Neural cell (in vitro differentiated cells): ENCODE measurements around the gene CLCN5. TPM values are rescaled to one million over a fixed set of nuclear protein-coding genes. Genes with fewer than 3 reads are reported as not detected.

Experiments used
- H2AFZ ChIP-seq: fragments of 200-600, 300-800 bp; sonication (generic), shearing (Covaris generic); 2 replicates; pipeline ENCODE4 v1.6.0; 2014; ENCODE audit warnings: low read depth, mild to moderate bottlenecking, antibody characterized with exemption, low read length, moderate library complexity
- H3F3A ChIP-seq: fragments of 200-600 bp; shearing (Covaris generic); 2 replicates; pipeline ENCODE4 v1.6.1; 2016; ENCODE audit warnings: mild to moderate bottlenecking, moderate library complexity, mixed read lengths, antibody characterized with exemption, low read length; ENCODE audit not compliant: insufficient read depth, poor library complexity, severe bottlenecking
- H3K27ac ChIP-seq: fragments of 200-600, 300-800 bp; sonication (generic), shearing (Covaris generic); 2 replicates; pipeline ENCODE4 v1.5.1; 2014; ENCODE audit warnings: mild to moderate bottlenecking, low read length, moderate library complexity
- H3K27me3 ChIP-seq: fragments of 300-800, 200-600 bp; sonication (generic), shearing (Covaris generic); 2 replicates; pipeline ENCODE4 v1.6.0; 2014; ENCODE audit warnings: mild to moderate bottlenecking, low read depth, low read length, moderate library complexity; ENCODE audit not compliant: insufficient read depth
- H3K36me3 ChIP-seq: fragments of 300-800, 200-600 bp; sonication (generic), shearing (Covaris generic); 2 replicates; pipeline ENCODE4 v1.5.1; 2014; ENCODE audit warnings: mild to moderate bottlenecking, antibody characterized with exemption, low read length, moderate library complexity; ENCODE audit not compliant: insufficient read depth
- H3K4me2 ChIP-seq: fragments of 300-800, 200-600 bp; sonication (generic), shearing (Covaris generic); 2 replicates; pipeline ENCODE4 v1.6.0; 2014; ENCODE audit warnings: mild to moderate bottlenecking, low read length
- H3K4me3 ChIP-seq: fragments of 300-800, 200-600 bp; sonication (generic), shearing (Covaris generic); 2 replicates; pipeline ENCODE4 v1.5.1; 2014; ENCODE audit warnings: mild to moderate bottlenecking, low read length, moderate library complexity
- H3K79me2 ChIP-seq: fragments of 200-600 bp; shearing (Covaris generic); replicated peaks from 2 replicates; pipeline ENCODE4 v1.6.0; 2014; ENCODE audit warnings: mild to moderate bottlenecking, low read length, moderate library complexity; ENCODE audit not compliant: insufficient read depth
- H3K9ac ChIP-seq: fragments of 300-800, 200-600 bp; sonication (generic), shearing (Covaris generic); 2 replicates; pipeline ENCODE4 v1.6.1; 2016; ENCODE audit warnings: mild to moderate bottlenecking, low read length, mixed read lengths
- H3K9me2 ChIP-seq: fragments of 200-600 bp; shearing (Covaris generic); 2 replicates; pipeline ENCODE4 v1.6.1; 2016; ENCODE audit warnings: mild to moderate bottlenecking, low read length, mixed read lengths; ENCODE audit not compliant: insufficient read depth
- H3K9me3 ChIP-seq: fragments of 200-600, 300-800 bp; sonication (generic), shearing (Covaris generic); 2 replicates; pipeline ENCODE4 v1.6.1; 2016; ENCODE audit warnings: mild to moderate bottlenecking, mixed run types, low read length, moderate library complexity, mixed read lengths
- H4K20me1 ChIP-seq: fragments of 200-600 bp; shearing (Covaris generic); 2 replicates; pipeline ENCODE4 v1.6.1; 2016; ENCODE audit warnings: mild to moderate bottlenecking, mixed run types; ENCODE audit not compliant: insufficient read depth
- CTCF ChIP-seq: fragments of 450-650 bp; IDR thresholded peaks from 2 replicates; pipeline ENCODE4 v1.5.1; 2014; ENCODE audit warnings: antibody characterized with exemption, mild to moderate bottlenecking, moderate library complexity; ENCODE audit not compliant: poor library complexity, severe bottlenecking
- EP300 ChIP-seq: fragments of 450-650 bp; conservative IDR thresholded peaks from 2 replicates; pipeline ENCODE4 v1.6.1; 2014; ENCODE audit warnings: antibody characterized with exemption, mild to moderate bottlenecking, moderate library complexity; ENCODE audit not compliant: poor library complexity, severe bottlenecking
- EZH2 ChIP-seq: fragments of 200-600, 300-800 bp; shearing (Covaris generic), sonication (generic); IDR thresholded peaks from 2 replicates; pipeline ENCODE4 v1.6.1; 2014; ENCODE audit warnings: antibody characterized with exemption, low read length, borderline replicate concordance, mild to moderate bottlenecking; ENCODE audit not compliant: insufficient read depth, poor library complexity, severe bottlenecking
- MXI1 ChIP-seq: fragments of 450-650 bp; conservative IDR thresholded peaks from 2 replicates; pipeline ENCODE4 v1.6.1; 2014; ENCODE audit warnings: antibody characterized with exemption, mild to moderate bottlenecking; ENCODE audit not compliant: poor library complexity, severe bottlenecking
- POLR2AphosphoS5 ChIP-seq: IDR thresholded peaks from 2 replicates; pipeline ENCODE4 v1.6.1; 2012
- RAD21 ChIP-seq: fragments of 450-650 bp; conservative IDR thresholded peaks from 2 replicates; pipeline ENCODE4 v1.6.1; 2014; ENCODE audit warnings: antibody characterized with exemption, mild to moderate bottlenecking, moderate library complexity
- SMC3 ChIP-seq: fragments of 450-650 bp; conservative IDR thresholded peaks from 2 replicates; pipeline ENCODE4 v1.6.1; 2014; ENCODE audit warnings: antibody characterized with exemption, mild to moderate bottlenecking, moderate library complexity; ENCODE audit not compliant: poor library complexity
- TAF1 ChIP-seq: IDR thresholded peaks from 2 replicates; pipeline ENCODE4 v1.6.1; 2012; ENCODE audit warnings: low read depth
- polyA plus RNA-seq: library from polyadenylated mRNA; depleted of rRNA; stranded (reverse); fragments of >200 nt; gene quantifications from 2 replicates; pipeline ENCODE4 v1.2.3, GENCODE V29; 2014
- TF ChIP-seq, protein P1 (sequence below): IDR thresholded peaks from 2 replicates; pipeline ENCODE4 v1.6.1; 2012; ENCODE audit warnings: borderline replicate concordance

Gene CLCN5
- polyA plus RNA-seq, 1 donor from 2014 or later = 13.1 TPM

DNA sequence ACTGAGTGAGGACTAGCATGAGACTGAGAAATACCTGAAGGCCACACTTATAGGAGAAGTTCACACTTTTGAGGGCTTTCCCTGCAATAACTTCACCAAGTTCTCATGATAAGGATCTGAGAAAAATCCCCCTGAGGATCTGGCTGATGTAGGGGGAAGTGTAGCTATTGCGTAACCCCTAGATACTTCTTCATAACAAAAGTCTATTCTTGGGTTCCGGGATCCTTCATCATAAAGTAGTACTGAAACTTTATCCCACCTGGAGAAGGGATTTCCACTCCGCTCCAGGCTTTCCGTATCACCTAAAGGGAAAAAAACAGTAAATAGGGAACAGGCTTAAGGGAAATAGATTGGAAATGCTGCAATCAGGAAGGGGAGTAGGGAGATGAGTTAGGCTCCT lies 29.9 kb upstream of the CLCN5 start:
- Histone ChIP-seq H3K27ac (no peak overlapping the region), H3K9ac (no peak overlapping the region), H3K4me3 (no peak overlapping the region), H3K9me2 (no peaks in the 10 kb centered on the region), H4K20me1 (no peaks in the 10 kb centered on the region), H3K4me2 (no peak overlapping the region), H2AFZ (no peak overlapping the region), H3K79me2 (no peaks in the 10 kb centered on the region), H3K27me3 (no peaks in the 10 kb centered on the region), H3K9me3 (no peaks in the 10 kb centered on the region), H3F3A (no peaks in the 10 kb centered on the region), H3K36me3 (no peaks in the 10 kb centered on the region)
- TF ChIP-seq POLR2AphosphoS5 (no peak), MXI1 (no peak), RAD21 (no peak), SMC3 (no peak), CTCF (no peak), TAF1 (no peak), EZH2 (no peak), EP300 (no peak)
- TF ChIP-seq, protein P1, sequence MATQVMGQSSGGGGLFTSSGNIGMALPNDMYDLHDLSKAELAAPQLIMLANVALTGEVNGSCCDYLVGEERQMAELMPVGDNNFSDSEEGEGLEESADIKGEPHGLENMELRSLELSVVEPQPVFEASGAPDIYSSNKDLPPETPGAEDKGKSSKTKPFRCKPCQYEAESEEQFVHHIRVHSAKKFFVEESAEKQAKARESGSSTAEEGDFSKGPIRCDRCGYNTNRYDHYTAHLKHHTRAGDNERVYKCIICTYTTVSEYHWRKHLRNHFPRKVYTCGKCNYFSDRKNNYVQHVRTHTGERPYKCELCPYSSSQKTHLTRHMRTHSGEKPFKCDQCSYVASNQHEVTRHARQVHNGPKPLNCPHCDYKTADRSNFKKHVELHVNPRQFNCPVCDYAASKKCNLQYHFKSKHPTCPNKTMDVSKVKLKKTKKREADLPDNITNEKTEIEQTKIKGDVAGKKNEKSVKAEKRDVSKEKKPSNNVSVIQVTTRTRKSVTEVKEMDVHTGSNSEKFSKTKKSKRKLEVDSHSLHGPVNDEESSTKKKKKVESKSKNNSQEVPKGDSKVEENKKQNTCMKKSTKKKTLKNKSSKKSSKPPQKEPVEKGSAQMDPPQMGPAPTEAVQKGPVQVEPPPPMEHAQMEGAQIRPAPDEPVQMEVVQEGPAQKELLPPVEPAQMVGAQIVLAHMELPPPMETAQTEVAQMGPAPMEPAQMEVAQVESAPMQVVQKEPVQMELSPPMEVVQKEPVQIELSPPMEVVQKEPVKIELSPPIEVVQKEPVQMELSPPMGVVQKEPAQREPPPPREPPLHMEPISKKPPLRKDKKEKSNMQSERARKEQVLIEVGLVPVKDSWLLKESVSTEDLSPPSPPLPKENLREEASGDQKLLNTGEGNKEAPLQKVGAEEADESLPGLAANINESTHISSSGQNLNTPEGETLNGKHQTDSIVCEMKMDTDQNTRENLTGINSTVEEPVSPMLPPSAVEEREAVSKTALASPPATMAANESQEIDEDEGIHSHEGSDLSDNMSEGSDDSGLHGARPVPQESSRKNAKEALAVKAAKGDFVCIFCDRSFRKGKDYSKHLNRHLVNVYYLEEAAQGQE = no peak

GRCh38 chrX:49896951-49897350 lies 25.4 kb upstream of the CLCN5 start:
- H3K9me3 ChIP-seq = no peaks in the 10 kb centered on the region
- no peaks in the 10 kb centered on the region for H3K79me2 ChIP-seq
- H3K4me3 ChIP-seq = no peak overlapping the region
- H3F3A ChIP-seq = no peaks in the 10 kb centered on the region
- H3K9ac ChIP-seq = no peak overlapping the region
- no peaks in the 10 kb centered on the region for H3K9me2 ChIP-seq
- no peak overlapping the region for H2AFZ ChIP-seq
- H3K36me3 ChIP-seq = no peaks in the 10 kb centered on the region
- H3K27ac ChIP-seq = no peak overlapping the region
- H3K4me2 ChIP-seq = no peak overlapping the region
- TF ChIP-seq, protein P1 = no peak
- TF ChIP-seq TAF1 (no peak), CTCF (no peak), SMC3 (no peak), MXI1 (no peak), RAD21 (no peak), EP300 (no peak), POLR2AphosphoS5 (no peak), EZH2 (no peak)
- no peaks in the 10 kb centered on the region for H3K27me3 ChIP-seq
- H4K20me1 ChIP-seq = no peaks in the 10 kb centered on the region
